OCI-LY3 (cell line): Measurements from ENCODE around the gene THY1.

Experiments
- CTCF ChIP-seq: fragments of 200-600, 300-600 bp; sonication (generic); IDR thresholded peaks from 2 replicates; pipeline ENCODE4 v1.5.1; 2014; ENCODE audit warnings: antibody characterized with exemption, low read length, low read depth
- EZH2phosphoT487 ChIP-seq: fragments of 200-600 bp; shearing (Covaris generic); IDR thresholded peaks from 2 replicates; pipeline ENCODE4 v1.6.1; 2018; ENCODE audit warnings: antibody characterized with exemption, mixed run types, low read depth

- TF ChIP-seq CTCF (no peak), EZH2phosphoT487 (no peak)
Measured at GRCh38 chr11:119396835-119397234, 26.1 kb downstream of the THY1 start.
